Measurements from ENCODE around the gene SCAPER.

GRCh38 chr15:76533995-76534394, 371.1 kb downstream of the SCAPER start:
- TF ChIP-seq, protein P1, sequence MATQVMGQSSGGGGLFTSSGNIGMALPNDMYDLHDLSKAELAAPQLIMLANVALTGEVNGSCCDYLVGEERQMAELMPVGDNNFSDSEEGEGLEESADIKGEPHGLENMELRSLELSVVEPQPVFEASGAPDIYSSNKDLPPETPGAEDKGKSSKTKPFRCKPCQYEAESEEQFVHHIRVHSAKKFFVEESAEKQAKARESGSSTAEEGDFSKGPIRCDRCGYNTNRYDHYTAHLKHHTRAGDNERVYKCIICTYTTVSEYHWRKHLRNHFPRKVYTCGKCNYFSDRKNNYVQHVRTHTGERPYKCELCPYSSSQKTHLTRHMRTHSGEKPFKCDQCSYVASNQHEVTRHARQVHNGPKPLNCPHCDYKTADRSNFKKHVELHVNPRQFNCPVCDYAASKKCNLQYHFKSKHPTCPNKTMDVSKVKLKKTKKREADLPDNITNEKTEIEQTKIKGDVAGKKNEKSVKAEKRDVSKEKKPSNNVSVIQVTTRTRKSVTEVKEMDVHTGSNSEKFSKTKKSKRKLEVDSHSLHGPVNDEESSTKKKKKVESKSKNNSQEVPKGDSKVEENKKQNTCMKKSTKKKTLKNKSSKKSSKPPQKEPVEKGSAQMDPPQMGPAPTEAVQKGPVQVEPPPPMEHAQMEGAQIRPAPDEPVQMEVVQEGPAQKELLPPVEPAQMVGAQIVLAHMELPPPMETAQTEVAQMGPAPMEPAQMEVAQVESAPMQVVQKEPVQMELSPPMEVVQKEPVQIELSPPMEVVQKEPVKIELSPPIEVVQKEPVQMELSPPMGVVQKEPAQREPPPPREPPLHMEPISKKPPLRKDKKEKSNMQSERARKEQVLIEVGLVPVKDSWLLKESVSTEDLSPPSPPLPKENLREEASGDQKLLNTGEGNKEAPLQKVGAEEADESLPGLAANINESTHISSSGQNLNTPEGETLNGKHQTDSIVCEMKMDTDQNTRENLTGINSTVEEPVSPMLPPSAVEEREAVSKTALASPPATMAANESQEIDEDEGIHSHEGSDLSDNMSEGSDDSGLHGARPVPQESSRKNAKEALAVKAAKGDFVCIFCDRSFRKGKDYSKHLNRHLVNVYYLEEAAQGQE (IDR thresholded peaks at IDR 0.05; ENCODE audit: insufficient read depth in 1 of 2, low read depth in 2 of 2, low read length in 2 of 2): no peak
- TF ChIP-seq POLR2AphosphoS5 (IDR thresholded peaks at IDR 0.05; ENCODE audit: low read depth, low read length): no peak
- TF ChIP-seq FOXP2 (optimal IDR thresholded peaks at IDR 0.05; ENCODE audit: borderline replicate concordance, extremely low read depth, extremely low read length, insufficient read depth): no peak

Measured in PFSK-1 (cell line).